GM19240 (cell line): Measurements from ENCODE around the gene SKA2.
"Not testable (repeated sequence)": the region's sequence is repeated elsewhere in the genome, so short reads cannot be mapped to it uniquely, and the experiment has no call there.

Experiments
- DNase-seq: peaks from one replicate; pipeline ENCODE4 v3.0.0; 2011; ENCODE audit warnings: low spot score; ENCODE audit not compliant: insufficient read length

SKA2 gene

DNA sequence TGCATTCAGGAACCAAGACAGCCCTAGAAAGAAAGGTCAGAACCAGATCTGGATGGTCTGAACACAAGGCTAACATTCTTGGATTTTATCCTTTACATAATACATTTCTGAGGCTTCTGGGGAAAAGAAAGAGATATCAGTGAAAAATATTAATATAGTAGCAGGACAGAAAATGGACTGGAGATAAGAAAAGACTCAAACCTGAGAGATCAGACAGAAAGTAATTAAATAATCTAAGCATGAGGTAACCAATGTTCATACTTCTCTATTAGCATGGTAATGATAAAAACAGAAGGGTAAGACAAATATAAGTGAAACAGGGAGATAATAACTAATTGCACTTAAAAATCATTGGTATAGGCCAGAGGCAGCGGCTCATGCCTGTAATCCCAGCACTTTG, 53.8 kb downstream of the SKA2 start:
- no peak for DNase-seq

DNA sequence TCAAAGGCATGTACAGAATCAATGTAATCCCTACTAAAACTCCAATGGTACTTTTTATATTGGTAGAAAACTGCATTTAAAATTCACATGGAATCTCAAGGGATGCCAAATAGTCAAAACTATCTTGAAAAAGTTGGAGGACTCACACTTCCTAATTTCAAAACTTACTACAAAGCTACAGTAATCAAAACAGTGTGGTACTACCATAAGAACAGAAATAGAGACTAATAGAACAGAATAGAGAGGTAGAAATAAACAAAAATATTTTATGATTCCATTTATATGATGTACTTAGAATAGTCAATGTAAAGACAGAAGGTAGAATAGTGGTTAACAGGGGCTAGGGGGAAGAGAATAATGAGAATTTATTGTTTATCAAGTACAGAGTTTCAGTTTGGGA, 57.1 kb downstream of the SKA2 start:
- DNase-seq: no peak

DNA sequence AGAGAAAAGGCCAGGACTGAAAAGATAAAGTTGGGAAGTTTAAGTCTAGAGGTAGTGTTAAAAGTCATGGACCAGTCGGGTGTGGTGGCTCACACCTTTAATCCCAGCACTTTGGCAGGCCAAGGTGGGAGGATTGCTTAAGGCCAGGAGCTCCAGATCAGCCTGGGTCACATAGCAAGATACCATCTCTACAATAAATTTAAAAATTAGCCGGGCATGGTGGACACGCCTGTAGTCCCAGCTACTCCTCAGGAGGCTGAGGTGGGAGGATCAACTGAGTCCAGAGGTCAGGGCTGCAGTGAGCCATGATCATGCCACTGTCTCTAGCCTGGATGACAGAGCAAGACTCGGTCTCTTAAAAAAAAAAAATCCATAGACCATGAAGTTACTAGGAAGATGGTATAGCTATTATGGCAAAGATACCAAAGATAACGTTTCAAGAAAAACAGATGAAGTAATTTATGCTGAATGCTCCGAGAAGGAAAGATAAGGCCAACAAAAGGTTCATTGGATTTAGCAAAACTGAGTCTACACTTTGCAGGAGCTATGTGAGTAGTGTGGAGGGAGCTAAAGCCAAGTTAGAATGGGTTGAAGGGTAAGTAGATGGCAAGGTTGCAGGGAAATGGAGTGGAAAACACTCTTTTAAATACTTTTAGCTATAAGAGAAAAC, 60.0 kb downstream of the SKA2 start:
- no peak for DNase-seq

DNA sequence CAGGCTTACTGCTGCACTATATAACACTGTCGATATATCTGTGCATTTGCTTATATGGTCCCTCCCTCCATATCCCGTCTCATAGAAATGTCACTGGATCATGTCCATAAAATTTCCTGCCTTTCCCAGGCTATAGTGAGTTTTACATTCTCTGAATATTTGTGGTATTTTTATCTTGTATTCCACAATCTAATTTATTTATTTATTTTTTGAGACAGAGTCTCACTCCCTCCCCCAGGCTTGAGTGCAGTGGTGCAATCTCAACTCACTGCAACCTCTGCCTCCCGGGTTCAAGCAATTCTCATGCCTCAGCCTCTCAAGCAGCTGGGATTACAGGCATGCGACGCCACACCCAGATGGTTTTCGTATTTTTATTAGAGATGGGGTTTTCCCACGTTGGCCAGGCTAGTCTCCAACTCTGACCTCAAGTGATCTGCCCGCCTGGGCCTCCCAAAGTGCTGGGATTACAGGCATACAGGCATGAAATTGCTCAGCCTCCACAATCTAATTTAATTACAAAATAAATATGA, 61.2 kb downstream of the SKA2 start:
- DNase-seq: no peak

DNA sequence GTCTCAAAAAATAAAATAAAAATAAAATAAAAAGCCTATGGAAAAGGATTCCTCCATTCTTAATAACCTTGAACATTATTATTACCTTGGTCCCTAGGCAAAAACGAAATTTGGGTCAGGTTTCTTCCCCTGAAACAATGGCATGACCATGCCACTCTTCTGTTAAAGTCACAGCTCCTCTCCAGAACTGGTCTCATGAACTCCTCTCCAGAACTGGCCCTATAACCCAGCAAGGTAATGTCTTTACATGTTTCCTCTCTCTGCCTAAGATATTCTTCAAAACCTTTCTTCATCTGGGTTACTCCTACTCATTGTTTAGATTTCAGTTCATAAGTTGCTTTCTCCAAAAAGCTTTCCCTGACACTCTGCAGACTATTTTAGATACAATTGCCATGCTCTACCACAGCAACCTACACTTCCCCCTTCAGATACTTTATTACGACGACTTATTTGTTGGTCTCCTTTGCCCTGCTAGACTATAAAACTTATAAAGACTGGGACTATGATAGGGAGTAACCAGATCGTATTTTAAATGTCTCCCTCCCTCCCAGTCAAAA, 61.8 kb downstream of the SKA2 start:
- DNase-seq: no peak

DNA sequence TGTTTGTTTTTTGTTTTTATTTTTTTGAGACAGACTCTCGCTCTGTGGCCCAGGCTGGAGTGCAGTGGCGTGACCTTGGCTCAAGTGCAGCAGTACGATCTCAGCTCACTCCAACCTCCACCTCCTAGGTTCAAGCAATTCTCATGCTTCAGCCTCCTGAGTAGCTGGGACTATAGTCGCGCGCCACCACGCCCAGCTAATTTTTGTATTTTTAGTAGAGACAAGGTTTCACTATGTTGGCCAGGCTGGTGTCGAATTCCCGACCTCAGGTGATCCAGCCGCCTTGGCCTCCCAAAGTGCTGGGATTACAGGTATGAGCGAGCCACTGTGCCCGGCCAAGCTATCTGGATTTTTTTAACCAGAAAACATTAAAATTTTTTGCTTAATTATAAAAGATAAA, 64.4 kb downstream of the SKA2 start:
- DNase-seq: not testable (repeated sequence)

DNA sequence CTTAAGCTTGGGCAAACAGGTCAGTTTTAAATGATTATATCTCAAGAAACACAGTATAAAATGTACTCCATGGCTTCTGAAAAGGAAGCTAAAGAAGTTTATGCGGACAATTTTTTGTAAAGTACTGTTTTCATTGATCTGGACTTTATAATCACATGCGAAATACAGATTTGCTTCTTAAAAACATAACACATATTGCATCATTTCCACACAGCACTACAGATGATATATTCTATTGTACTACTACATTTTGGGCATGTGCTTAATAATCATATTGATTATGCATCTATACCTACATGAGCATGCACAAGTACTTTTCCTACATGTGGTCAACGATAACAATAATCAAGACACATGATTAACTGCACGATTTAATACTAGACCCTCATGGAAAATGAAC, 70.8 kb downstream of the SKA2 start:
- DNase-seq: no peak

DNA sequence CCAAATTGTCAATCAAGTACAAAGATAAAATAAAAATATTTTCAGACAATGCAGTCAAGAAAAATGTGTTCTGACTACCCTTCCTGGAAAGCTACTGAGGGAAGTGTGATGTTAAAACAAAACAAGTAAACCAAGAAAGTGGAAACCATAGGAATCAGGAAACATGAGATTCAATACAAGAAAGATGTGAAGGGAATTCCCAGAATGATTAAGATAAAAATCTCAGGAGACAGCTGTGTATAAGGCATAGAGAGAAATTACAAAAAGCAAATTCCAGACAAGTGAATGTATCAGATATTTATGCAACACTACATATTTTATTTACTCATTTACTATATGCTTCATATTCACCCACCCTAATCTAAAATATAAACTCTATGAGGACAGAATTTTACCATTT, 80.5 kb downstream of the SKA2 start:
- no peak for DNase-seq

DNA sequence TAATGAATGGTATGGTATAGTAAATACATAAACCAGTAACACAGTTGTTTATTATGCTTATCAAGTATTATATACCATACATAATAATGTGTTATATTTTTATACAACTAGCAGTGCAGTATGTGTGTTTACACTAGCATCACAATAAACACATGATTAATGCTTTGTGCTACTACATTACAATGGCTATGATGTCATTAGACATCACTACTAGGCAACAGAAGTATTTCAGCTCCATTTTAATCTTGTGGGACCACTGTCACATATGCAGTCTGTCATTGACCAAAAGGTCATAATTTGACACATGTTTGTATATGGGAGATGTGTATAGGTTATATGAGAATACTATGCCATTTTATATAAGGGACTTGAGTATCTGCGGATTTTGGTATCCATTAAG, 81.0 kb downstream of the SKA2 start:
- no peak for DNase-seq

DNA sequence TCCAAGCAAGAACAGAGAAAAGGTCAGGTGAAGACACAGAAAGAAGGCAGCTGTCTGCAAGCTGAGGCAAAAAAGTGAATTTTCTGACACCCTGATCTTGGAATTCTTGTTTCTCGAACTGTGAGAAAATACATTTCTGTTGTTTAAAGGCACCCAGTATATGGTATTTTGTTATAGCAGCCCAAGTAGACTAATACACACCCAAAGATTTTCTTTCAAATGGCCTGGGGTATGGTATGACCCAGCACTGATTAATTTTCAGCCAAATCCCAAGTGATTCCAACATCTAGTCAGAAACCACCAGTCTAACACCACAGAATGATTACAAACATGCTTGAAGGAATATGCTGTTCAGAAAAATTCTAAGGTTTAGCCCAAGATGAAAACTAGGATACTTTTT, 85.1 kb downstream of the SKA2 start:
- DNase-seq: no peak

DNA sequence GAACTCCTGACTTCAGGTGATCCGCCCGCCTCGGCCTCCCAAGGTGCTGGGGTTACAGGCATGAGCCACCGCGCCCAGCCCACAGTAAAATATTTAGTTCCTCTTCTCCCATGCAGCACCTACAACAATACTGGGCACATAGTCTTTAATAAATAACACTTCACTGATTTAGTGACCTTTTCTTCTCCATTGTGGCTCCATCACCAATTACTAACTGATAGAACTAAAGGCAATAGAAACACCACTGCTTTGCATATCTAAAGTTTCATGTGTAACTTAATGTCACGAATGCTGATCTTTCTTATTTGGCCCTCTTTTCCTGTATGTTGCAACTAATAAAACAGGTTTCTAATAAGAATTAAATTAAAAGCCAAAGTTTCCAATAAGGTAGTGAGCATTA, 87.2 kb downstream of the SKA2 start:
- DNase-seq: no peak

DNA sequence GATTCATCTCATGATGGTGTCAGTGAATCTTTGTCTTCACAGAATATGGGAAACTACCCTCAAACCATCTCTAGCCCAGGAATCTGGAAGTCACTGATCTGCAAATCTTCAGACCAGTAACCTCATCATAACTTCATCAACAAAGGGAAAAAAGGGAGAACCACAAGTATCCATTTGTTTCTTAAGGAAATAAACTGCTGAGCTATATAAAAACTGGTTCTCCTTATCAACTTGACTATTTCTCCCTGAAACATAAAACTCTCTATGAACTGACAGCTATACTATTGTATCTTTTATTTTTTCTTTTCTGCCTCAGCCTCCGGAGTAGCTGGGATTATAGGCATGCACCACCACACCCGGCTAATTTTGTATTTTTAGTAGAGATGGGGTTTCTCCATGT, 87.6 kb downstream of the SKA2 start:
- DNase-seq: no peak

DNA sequence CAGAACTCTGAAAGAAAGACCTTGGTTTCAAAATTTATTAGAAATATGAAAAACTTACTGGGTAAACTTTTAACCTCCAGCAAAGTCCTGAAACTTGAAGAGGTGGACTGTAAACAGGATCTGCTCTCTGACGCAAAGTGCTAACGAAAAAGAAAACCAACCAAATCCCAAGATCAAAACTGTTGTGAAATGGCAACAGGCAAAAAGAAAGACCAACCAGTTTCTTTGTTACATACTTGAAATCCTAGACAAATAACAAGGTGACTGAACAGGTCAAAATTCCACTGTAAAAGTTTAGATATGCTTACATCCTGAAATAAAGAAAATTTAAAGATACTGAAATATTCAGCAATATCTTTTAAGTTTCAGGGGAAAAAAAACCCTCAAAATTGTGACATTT, 92.5 kb downstream of the SKA2 start:
- no peak for DNase-seq
